ENCODE data around the gene FAM83F.

Gene FAM83F

DNA sequence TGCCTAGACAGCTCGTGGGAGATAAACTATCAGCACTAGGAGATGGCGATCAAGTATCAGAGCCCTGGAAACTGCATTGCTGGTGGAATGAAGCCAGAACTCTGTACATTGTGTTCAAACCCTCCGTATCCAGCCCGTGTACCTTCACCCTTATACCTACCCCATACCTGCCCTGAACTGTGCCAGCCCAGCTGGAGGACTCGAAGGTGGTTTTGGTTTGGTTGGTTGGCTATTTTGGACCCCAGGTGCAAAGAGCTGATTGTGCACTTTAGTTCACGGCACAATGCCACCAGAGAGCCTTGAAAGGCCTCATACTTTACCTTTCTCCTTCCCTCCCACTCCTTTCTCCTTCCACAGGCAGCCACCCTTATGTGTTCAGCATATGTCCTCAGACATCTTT, 16.0 kb downstream of the FAM83F start:
- Histone ChIP-seq H3K4me3 (replicated peaks; ENCODE audit: low read depth, low read length) (no peak overlapping the region), H3K36me3 (ENCODE audit: control insufficient read depth, insufficient read depth, low read length) (no peaks in the 10 kb centered on the region), H3K27me3 (replicated peaks; ENCODE audit: control insufficient read depth, insufficient read depth, low read length) (peaks cover 3% of the 10 kb centered on the region)
- no peak for DNase-seq (ENCODE audit: extremely low read depth, insufficient read length)
- TF ChIP-seq CTCF (IDR thresholded peaks at IDR 0.05; ENCODE audit: insufficient read depth, low read length, poor library complexity, severe bottlenecking): no peak

DNA sequence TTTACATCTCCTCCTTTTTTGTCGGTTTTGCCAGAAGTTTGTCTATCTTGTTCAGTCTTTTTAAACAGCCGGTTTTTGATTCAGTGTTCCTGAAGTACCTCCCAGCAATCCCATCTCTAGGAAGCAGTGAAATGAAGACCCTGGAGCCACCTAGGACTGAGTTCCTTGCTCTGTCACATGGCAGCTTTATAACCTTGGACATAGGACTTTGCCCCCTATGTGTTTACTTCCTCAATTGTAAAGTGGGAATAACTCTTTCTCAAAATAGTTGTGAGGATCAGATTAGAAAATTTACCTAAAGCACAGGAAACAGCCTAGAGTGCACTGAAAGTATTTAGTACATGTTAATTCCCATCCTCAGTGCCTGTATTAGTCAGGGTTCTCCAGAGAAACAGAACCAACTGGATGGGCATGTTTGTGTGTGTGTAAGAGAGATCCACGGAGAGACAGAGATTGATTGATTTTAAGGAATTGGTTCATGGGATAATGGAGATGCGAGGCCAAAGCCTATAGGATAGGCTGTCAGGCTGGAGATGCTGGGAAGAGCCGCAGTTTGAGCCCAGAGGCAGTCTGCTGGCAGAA, 20.0 kb downstream of the FAM83F start:
- TF ChIP-seq CTCF (IDR thresholded peaks at IDR 0.05; ENCODE audit: insufficient read depth, low read length, poor library complexity, severe bottlenecking): no peak
- peaks cover 2% of the 10 kb centered on the region for H3K27me3 ChIP-seq (replicated peaks; ENCODE audit: control insufficient read depth, insufficient read depth, low read length)

DNA sequence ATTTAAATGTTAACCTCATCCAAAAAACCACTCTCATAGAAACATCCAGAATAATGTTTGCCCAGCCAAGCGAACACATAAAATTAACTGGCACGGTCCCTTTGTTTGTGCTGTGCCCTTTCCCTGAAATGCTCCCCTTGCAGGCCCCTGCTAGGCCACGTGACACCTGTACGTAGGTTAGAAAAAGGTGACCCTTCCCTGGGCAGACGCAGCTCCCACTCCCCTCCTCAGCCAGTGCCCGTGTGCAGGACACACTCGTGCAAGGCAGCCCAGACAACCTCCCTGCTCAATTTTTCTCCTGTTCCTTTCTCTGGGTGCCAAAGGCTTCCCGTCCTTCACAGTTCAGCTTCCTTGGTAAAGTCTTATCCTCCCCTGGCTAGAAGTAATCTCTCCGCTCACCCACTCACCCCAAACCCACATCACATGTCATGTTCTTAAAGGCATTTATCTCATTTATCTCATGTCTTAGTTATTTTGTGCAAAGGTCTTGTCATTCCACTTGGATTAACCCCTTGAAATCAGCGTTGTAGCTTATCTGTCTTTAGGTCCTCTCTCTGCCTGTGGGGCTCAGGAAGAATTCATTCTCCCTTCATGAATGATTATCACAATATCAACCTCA, 20.7 kb downstream of the FAM83F start:
- no peaks in the 10 kb centered on the region for H3K36me3 ChIP-seq (ENCODE audit: control insufficient read depth, insufficient read depth, low read length)
- no peak for TF ChIP-seq CTCF (IDR thresholded peaks at IDR 0.05; ENCODE audit: insufficient read depth, low read length, poor library complexity, severe bottlenecking)

More for the DNA sequence above, 20.0 kb downstream of the FAM83F start:
- no peaks in the 10 kb centered on the region for H3K36me3 ChIP-seq (ENCODE audit: control insufficient read depth, insufficient read depth, low read length)
- no peak overlapping the region for H3K4me3 ChIP-seq (replicated peaks; ENCODE audit: low read depth, low read length)
- no peak for DNase-seq (ENCODE audit: extremely low read depth, insufficient read length)

GRCh38 chr22:40018051-40018450, 23.3 kb downstream of the FAM83F start:
- Histone ChIP-seq H3K36me3 (ENCODE audit: control insufficient read depth, insufficient read depth, low read length) (no peaks in the 10 kb centered on the region), H3K27me3 (replicated peaks; ENCODE audit: control insufficient read depth, insufficient read depth, low read length) (no peaks in the 10 kb centered on the region; the same call in 1 of the 2 replicates), H3K4me3 (replicated peaks; ENCODE audit: low read depth, low read length) (no peak overlapping the region)
- no peak for DNase-seq (ENCODE audit: extremely low read depth, insufficient read length)
- TF ChIP-seq CTCF (IDR thresholded peaks at IDR 0.05; ENCODE audit: insufficient read depth, low read length, poor library complexity, severe bottlenecking): no peak

More for the DNA sequence above, 20.7 kb downstream of the FAM83F start:
- DNase-seq (ENCODE audit: extremely low read depth, insufficient read length): no peak
- Histone ChIP-seq H3K27me3 (replicated peaks; ENCODE audit: control insufficient read depth, insufficient read depth, low read length) (peaks cover 1% of the 10 kb centered on the region), H3K4me3 (replicated peaks; ENCODE audit: low read depth, low read length) (no peak overlapping the region)

- DNase-seq (ENCODE audit: extremely low read depth, insufficient read length): no peak
- Histone ChIP-seq H3K4me3 (replicated peaks; ENCODE audit: low read depth, low read length) (no peak overlapping the region), H3K27me3 (replicated peaks; ENCODE audit: control insufficient read depth, insufficient read depth, low read length) (no peaks in the 10 kb centered on the region; the same call in 1 of the 2 replicates), H3K36me3 (ENCODE audit: control insufficient read depth, insufficient read depth, low read length) (no peaks in the 10 kb centered on the region)
- no peak for TF ChIP-seq CTCF (IDR thresholded peaks at IDR 0.05; ENCODE audit: insufficient read depth, low read length, poor library complexity, severe bottlenecking)
These were observed 24.3 kb downstream of the FAM83F start for GRCh38 chr22:40019100-40019499.
